ENCODE measurements around the gene ETFA.

The ETFA gene

DNA sequence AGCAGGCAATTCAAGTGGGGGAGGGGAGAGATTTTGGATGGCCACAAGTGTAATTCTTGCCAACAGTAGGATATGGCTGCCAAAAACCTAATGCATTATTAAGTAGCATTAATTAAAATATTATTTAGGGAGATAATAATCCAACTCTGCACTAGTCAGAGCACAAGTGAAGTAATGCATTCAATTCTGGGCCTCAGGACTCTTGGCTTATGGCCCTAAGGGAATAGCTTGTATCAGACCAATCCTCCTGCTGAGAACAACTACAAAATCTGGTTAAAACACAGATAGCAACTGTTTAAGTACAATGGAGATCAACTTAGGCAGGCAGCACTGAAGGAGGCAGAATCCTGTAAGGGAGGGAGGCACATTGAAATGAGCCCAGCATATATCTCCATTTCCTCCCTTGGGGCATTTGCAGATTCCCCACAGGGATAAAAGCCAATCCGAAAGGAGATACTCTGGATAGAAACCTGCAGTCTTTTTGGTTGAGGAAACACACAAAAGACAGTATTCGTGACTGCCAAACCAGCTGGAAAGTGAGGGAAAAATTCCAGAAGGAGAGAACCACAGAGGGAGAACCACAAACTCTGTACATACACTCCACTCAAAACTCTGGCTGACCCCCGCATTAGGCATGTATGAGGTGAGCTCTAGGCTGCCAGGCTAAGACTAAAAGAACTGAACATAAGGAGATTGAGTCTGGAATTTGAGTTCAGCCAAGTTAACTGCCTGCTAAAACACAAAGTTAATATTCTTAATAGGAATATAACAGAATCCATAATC lies 57.4 kb downstream of the ETFA start:
- no peak overlapping the region for H3K9ac ChIP-seq
- H3K4me3 ChIP-seq (IDR thresholded peaks at IDR 0.05; ENCODE audit: insufficient read depth, low read depth, low read length) = no peak overlapping the region
- no peak overlapping the region for H2AFZ ChIP-seq (ENCODE audit: low read depth)
- no peaks in the 10 kb centered on the region for H3K4me1 ChIP-seq (ENCODE audit: low read depth, poor library complexity, severe bottlenecking)
- no peak overlapping the region for H3K4me2 ChIP-seq
- TF ChIP-seq, protein P1, sequence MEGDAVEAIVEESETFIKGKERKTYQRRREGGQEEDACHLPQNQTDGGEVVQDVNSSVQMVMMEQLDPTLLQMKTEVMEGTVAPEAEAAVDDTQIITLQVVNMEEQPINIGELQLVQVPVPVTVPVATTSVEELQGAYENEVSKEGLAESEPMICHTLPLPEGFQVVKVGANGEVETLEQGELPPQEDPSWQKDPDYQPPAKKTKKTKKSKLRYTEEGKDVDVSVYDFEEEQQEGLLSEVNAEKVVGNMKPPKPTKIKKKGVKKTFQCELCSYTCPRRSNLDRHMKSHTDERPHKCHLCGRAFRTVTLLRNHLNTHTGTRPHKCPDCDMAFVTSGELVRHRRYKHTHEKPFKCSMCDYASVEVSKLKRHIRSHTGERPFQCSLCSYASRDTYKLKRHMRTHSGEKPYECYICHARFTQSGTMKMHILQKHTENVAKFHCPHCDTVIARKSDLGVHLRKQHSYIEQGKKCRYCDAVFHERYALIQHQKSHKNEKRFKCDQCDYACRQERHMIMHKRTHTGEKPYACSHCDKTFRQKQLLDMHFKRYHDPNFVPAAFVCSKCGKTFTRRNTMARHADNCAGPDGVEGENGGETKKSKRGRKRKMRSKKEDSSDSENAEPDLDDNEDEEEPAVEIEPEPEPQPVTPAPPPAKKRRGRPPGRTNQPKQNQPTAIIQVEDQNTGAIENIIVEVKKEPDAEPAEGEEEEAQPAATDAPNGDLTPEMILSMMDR (conservative IDR thresholded peaks at IDR 0.05; ENCODE audit: low read depth, low read length) = no peak
- H3K27me3 ChIP-seq (ENCODE audit: insufficient read depth, low read depth) = no peaks in the 10 kb centered on the region
- no peaks in the 10 kb centered on the region for H3K79me2 ChIP-seq (ENCODE audit: insufficient read depth, low read depth)
- no peaks in the 10 kb centered on the region for H4K20me1 ChIP-seq (ENCODE audit: insufficient read depth)
- H3K27ac ChIP-seq = no peak overlapping the region
- no peaks in the 10 kb centered on the region for H3K36me3 ChIP-seq (ENCODE audit: insufficient read depth)

DNA sequence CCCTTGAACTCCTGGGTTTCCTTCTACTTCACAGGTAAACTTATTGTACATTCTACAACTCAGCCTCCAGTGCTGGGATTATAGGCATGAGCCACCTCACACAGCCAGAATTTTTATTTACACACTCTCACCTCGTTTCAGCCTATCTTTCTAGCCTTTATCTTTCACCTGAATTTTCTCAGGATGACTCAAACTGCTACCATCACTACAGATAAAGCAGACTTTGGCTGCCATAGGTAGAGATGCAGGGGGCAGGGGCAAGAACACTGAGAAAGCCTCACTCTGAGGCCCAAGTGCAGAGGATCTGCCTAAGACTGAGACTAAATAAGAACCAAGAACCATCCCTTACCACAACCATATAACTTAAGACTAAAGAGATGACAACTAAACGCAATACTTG lies 59.0 kb downstream of the ETFA start:
- H3K27ac ChIP-seq = no peak overlapping the region
- no peaks in the 10 kb centered on the region for H3K36me3 ChIP-seq (ENCODE audit: insufficient read depth)
- H3K4me2 ChIP-seq = no peak overlapping the region
- no peak overlapping the region for H2AFZ ChIP-seq (ENCODE audit: low read depth)
- no peak overlapping the region for H3K9ac ChIP-seq
- TF ChIP-seq, protein P1 (conservative IDR thresholded peaks at IDR 0.05; ENCODE audit: low read depth, low read length) = no peak
- no peaks in the 10 kb centered on the region for H3K27me3 ChIP-seq (ENCODE audit: insufficient read depth, low read depth)
- H3K79me2 ChIP-seq (ENCODE audit: insufficient read depth, low read depth) = no peaks in the 10 kb centered on the region
- no peaks in the 10 kb centered on the region for H3K4me1 ChIP-seq (ENCODE audit: low read depth, poor library complexity, severe bottlenecking)
- H3K4me3 ChIP-seq (IDR thresholded peaks at IDR 0.05; ENCODE audit: insufficient read depth, low read depth, low read length) = no peak overlapping the region
- no peaks in the 10 kb centered on the region for H4K20me1 ChIP-seq (ENCODE audit: insufficient read depth)

DNA sequence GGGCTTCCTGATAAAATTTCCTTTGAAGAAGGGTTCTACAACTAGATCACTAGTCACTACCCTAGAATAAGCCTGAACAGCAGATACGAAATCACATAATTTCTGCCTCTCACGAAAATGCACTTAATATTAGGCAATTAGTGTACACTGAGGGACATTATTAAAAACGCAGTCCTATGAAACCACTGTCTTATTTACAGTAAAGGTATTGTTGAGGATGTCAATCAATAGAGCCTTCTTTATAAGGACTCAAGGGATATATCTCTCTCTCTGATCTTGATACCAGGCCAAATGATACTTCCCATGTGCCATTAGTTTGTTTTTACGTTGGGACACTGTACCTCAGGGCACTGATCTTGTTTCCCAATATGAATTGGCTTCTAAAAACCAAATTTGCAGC lies 59.6 kb downstream of the ETFA start:
- Histone ChIP-seq H3K4me2 (no peak overlapping the region), H3K27me3 (ENCODE audit: insufficient read depth, low read depth) (no peaks in the 10 kb centered on the region), H3K4me3 (IDR thresholded peaks at IDR 0.05; ENCODE audit: insufficient read depth, low read depth, low read length) (no peak overlapping the region), H3K79me2 (ENCODE audit: insufficient read depth, low read depth) (no peaks in the 10 kb centered on the region), H3K27ac (no peak overlapping the region), H3K4me1 (ENCODE audit: low read depth, poor library complexity, severe bottlenecking) (no peaks in the 10 kb centered on the region), H4K20me1 (ENCODE audit: insufficient read depth) (no peaks in the 10 kb centered on the region), H3K9ac (no peak overlapping the region), H3K36me3 (ENCODE audit: insufficient read depth) (no peaks in the 10 kb centered on the region), H2AFZ (ENCODE audit: low read depth) (no peak overlapping the region)
- TF ChIP-seq, protein P1 (conservative IDR thresholded peaks at IDR 0.05; ENCODE audit: low read depth, low read length) = no peak

DNA sequence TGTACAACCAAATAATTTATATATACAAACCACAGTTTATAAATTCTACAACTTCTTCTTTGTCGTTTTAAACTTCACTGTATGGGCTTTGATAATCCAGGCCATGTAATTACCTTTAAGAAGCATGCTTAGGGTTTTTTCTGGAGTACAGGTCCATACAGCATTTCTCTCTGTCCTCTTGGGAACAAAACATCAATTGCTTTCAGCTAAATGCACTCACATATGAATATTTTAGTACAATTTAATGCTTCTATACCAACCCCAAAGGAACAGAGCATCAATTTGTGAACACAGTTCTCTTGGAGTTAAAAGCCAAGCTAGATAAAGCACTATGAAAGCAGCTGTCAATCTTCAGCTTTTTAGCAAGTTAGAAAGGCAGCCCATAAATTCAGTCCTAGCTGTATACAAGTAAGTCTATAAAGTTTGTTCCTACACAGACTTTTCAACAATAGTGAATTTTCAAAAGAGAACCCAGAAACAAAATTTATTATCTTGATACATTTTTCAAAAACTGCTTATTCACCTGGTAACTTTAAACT lies 66.1 kb downstream of the ETFA start:
- Histone ChIP-seq H3K36me3 (ENCODE audit: insufficient read depth) (no peaks in the 10 kb centered on the region), H3K4me1 (ENCODE audit: low read depth, poor library complexity, severe bottlenecking) (no peaks in the 10 kb centered on the region), H3K4me2 (no peak overlapping the region), H3K79me2 (ENCODE audit: insufficient read depth, low read depth) (no peaks in the 10 kb centered on the region), H3K27me3 (ENCODE audit: insufficient read depth, low read depth) (no peaks in the 10 kb centered on the region), H3K9ac (no peak overlapping the region), H3K4me3 (IDR thresholded peaks at IDR 0.05; ENCODE audit: insufficient read depth, low read depth, low read length) (no peak overlapping the region), H2AFZ (ENCODE audit: low read depth) (no peak overlapping the region), H3K27ac (no peak overlapping the region), H4K20me1 (ENCODE audit: insufficient read depth) (no peaks in the 10 kb centered on the region)
- TF ChIP-seq, protein P1 (conservative IDR thresholded peaks at IDR 0.05; ENCODE audit: low read depth, low read length) = no peak

Measured in KMS-11 (cell line).